Trophoblast cell (in vitro differentiated cells and primary cell): ENCODE measurements around the gene SIRT6.
A peak's percentile ranks its signal among the peaks of the same experiment; 100 is the strongest.

ENCODE experiments used
- DNase-seq, 2 donors: peaks; one replicate each; pipeline ENCODE4 v3.0.0-alpha.2; 2016
- H2AFZ ChIP-seq: 2 replicates; pipeline ENCODE4 v1.6.1; 2013; ENCODE audit warnings: low read length, moderate library complexity, mild to moderate bottlenecking; ENCODE audit not compliant: insufficient read depth, poor library complexity
- H2AK5ac ChIP-seq: 2 replicates; pipeline ENCODE4 v1.6.1; 2013; ENCODE audit warnings: mild to moderate bottlenecking, low read length
- H2BK120ac ChIP-seq: 2 replicates; pipeline ENCODE4 v1.6.1; 2013; ENCODE audit warnings: low read length, mild to moderate bottlenecking, moderate library complexity; ENCODE audit not compliant: insufficient read depth, poor library complexity
- H2BK12ac ChIP-seq: 2 replicates; pipeline ENCODE4 v1.6.1; 2013; ENCODE audit warnings: mild to moderate bottlenecking, low read length, moderate library complexity
- H2BK5ac ChIP-seq: 2 replicates; pipeline ENCODE4 v1.6.1; 2013; ENCODE audit warnings: low read length, low read depth, moderate library complexity, mild to moderate bottlenecking; ENCODE audit not compliant: poor library complexity
- H3K14ac ChIP-seq: 2 replicates; pipeline ENCODE4 v1.6.1; 2013; ENCODE audit warnings: mild to moderate bottlenecking, low read length
- H3K18ac ChIP-seq: 2 replicates; pipeline ENCODE4 v1.6.1; 2013; ENCODE audit warnings: mild to moderate bottlenecking, low read length
- H3K23ac ChIP-seq: 2 replicates; pipeline ENCODE4 v1.6.1; 2013; ENCODE audit warnings: low read length
- H3K27ac ChIP-seq: 2 replicates; pipeline ENCODE4 v1.5.1; 2013; ENCODE audit warnings: low read depth, mild to moderate bottlenecking, inconsistent platforms, low read length, moderate library complexity
- H3K27me3 ChIP-seq: 2 replicates; pipeline ENCODE4 v1.6.1; 2013; ENCODE audit warnings: inconsistent platforms, mild to moderate bottlenecking, low read length, moderate library complexity; ENCODE audit not compliant: insufficient read depth
- H3K36me3 ChIP-seq, 2 experiments: 1 replicate in 1 of 2; 2 replicates in 1 of 2; pipeline ENCODE4 v1.6.1; 2013; ENCODE audit warnings: low read length in 2 of 2, mild to moderate bottlenecking in 2 of 2, moderate library complexity in 1 of 2; ENCODE audit not compliant: insufficient read depth in 2 of 2, control insufficient read depth in 1 of 2
- H3K4ac ChIP-seq: 2 replicates; pipeline ENCODE4 v1.6.1; 2013; ENCODE audit warnings: low read depth, mild to moderate bottlenecking, low read length, moderate library complexity
- H3K4me1 ChIP-seq, 2 experiments: 1 replicate in 1 of 2; 2 replicates in 1 of 2; pipeline ENCODE4 v1.6.1; 2013; ENCODE audit warnings: low read length in 2 of 2, mild to moderate bottlenecking in 2 of 2, moderate library complexity in 1 of 2; ENCODE audit not compliant: insufficient read depth in 2 of 2, control insufficient read depth in 1 of 2
- H3K4me2 ChIP-seq: 2 replicates; pipeline ENCODE4 v1.6.1; 2013; ENCODE audit warnings: inconsistent platforms, mild to moderate bottlenecking, low read length, moderate library complexity
- H3K4me3 ChIP-seq: 2 replicates; pipeline ENCODE4 v1.5.1; 2013; ENCODE audit warnings: mild to moderate bottlenecking, low read depth, low read length, inconsistent platforms
- H3K79me1 ChIP-seq: one replicate; pipeline ENCODE4 v1.6.1; 2013; ENCODE audit warnings: low read length
- H3K79me2 ChIP-seq: 2 replicates; pipeline ENCODE4 v1.6.1; 2013; ENCODE audit warnings: low read length, mild to moderate bottlenecking; ENCODE audit not compliant: control insufficient read depth, insufficient read depth, poor library complexity
- H3K9ac ChIP-seq: 2 replicates; pipeline ENCODE4 v1.6.1; 2013; ENCODE audit warnings: mild to moderate bottlenecking, low read length
- H3K9me3 ChIP-seq: 2 replicates; pipeline ENCODE4 v1.6.1; 2013; ENCODE audit warnings: low read depth, mild to moderate bottlenecking, control low read depth, inconsistent platforms, low read length; ENCODE audit not compliant: insufficient read depth
- H4K12ac ChIP-seq: 2 replicates; pipeline ENCODE4 v1.6.1; 2013; ENCODE audit warnings: low read depth, mild to moderate bottlenecking, low read length, moderate library complexity
- H4K8ac ChIP-seq: 2 replicates; pipeline ENCODE4 v1.6.1; 2013; ENCODE audit warnings: low read depth, mild to moderate bottlenecking, low read length, moderate library complexity
- H4K91ac ChIP-seq: one replicate; pipeline ENCODE4 v1.6.1; 2013; ENCODE audit warnings: low read depth, mild to moderate bottlenecking, low read length, moderate library complexity
- WGBS: extraction: QIAGEN DNeasy Blood & Tissue Kit; methylation state at CpG from one replicate; pipeline ENCODE4 v1.1.7; 2013; ENCODE audit warnings: missing lambda C conversion rate; ENCODE audit not compliant: insufficient read length, insufficient coverage; ENCODE audit errors: extremely low coverage; 5-methylcytosine and 5-hydroxymethylcytosine counted together

Gene SIRT6

GRCh38 chr19:4189641-4190040, 7.3 kb upstream of the SIRT6 start:
- H3K36me3 ChIP-seq = no peaks in the 10 kb centered on the region
- H3K79me1 ChIP-seq = no peaks in the 10 kb centered on the region
- H3K27ac ChIP-seq = no peak overlapping the region
- no CpG with 5 or more reads among the region's 5 CpGs for WGBS
- H3K79me2 ChIP-seq = no peaks in the 10 kb centered on the region
- no peak overlapping the region for H4K8ac ChIP-seq
- DNase-seq = no peak
- H2BK12ac ChIP-seq = no peak overlapping the region
- no peak overlapping the region for H2BK5ac ChIP-seq
- H4K91ac ChIP-seq = no peak overlapping the region
- no peak overlapping the region for H4K12ac ChIP-seq
- no peak overlapping the region for H3K14ac ChIP-seq
- no peak overlapping the region for H3K9ac ChIP-seq
- H3K4me2 ChIP-seq = no peak overlapping the region
- no peak overlapping the region for H2BK120ac ChIP-seq
- no peak overlapping the region for H3K4me3 ChIP-seq
- no peak overlapping the region for H2AFZ ChIP-seq
- H3K18ac ChIP-seq = no peak overlapping the region
- no peak overlapping the region for H3K23ac ChIP-seq
- peaks cover 2% of the 10 kb centered on the region for H3K9me3 ChIP-seq
- no peak overlapping the region for H3K4ac ChIP-seq
- H2AK5ac ChIP-seq = no peak overlapping the region
- H3K4me1 ChIP-seq = no peaks in the 10 kb centered on the region
- H3K27me3 ChIP-seq = no peaks in the 10 kb centered on the region

DNA sequence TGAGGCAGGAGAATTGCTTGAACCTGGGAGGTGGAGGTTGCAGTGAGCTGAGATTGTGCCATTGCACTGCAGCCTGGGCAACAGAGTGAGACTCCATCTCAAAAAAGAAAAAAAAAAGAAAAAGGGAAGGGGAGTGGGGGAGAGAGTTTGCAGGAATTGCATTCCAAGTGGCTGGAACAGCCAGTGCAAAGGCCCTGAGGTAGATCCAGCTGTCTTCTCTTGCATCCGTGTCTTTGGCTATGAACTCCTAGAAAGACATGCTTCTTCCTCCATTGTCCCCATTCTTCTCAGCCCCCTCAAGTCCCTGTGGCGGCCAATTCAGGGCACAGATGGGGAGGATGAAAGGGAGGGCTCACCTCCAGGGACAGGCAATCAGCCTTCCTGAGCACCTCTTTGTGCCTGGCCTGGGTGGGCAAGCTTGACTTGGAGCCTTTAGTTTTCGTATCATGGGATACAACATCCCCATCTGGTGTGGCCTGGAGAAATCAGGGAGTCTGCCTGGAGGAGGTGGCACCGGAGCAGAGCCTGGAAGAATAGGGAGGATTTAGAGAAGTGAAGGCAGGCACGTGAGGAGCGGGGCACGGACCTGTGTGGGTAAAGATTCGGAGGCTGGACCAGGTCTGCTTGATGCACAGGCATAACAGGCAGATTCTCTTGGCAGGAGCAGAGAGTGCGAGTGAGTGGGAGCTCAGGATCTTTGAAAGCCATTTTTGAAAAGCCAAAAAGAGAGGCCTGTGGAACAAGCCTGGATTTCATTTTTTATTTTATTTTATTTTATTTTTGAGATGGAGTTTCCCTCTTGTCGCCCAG, 5.2 kb upstream of the SIRT6 start:
- no peak overlapping the region for H3K4me2 ChIP-seq
- no peak overlapping the region for H3K4ac ChIP-seq
- no peak overlapping the region for H3K27ac ChIP-seq
- no peaks in the 10 kb centered on the region for H3K27me3 ChIP-seq
- H3K9ac ChIP-seq = no peak overlapping the region
- H2BK12ac ChIP-seq = no peak overlapping the region
- H3K9me3 ChIP-seq = peaks cover 2% of the 10 kb centered on the region
- no peaks in the 10 kb centered on the region for H3K79me1 ChIP-seq
- H2AFZ ChIP-seq = no peak overlapping the region
- no peaks in the 10 kb centered on the region for H3K36me3 ChIP-seq
- no peak overlapping the region for H4K91ac ChIP-seq
- no peak overlapping the region for H3K4me3 ChIP-seq
- no peak overlapping the region for H2BK5ac ChIP-seq
- H3K4me1 ChIP-seq = peaks cover 0 to 2% of the 10 kb centered on the region in 2 experiments
- no CpG with 5 or more reads among the region's 10 CpGs for WGBS
- no peak overlapping the region for H2BK120ac ChIP-seq
- H3K23ac ChIP-seq = no peak overlapping the region
- no peak for DNase-seq
- H4K8ac ChIP-seq = no peak overlapping the region
- H3K79me2 ChIP-seq = no peaks in the 10 kb centered on the region
- no peak overlapping the region for H3K18ac ChIP-seq
- H2AK5ac ChIP-seq = no peak overlapping the region
- H4K12ac ChIP-seq = no peak overlapping the region
- no peak overlapping the region for H3K14ac ChIP-seq

GRCh38 chr19:4186087-4186993, 4.0 kb upstream of the SIRT6 start:
- no peak overlapping the region for H2BK5ac ChIP-seq
- no CpG with 5 or more reads among the region's 22 CpGs for WGBS
- no peak overlapping the region for H2BK120ac ChIP-seq
- H3K79me2 ChIP-seq = peaks cover 5% of the 10 kb centered on the region
- no peak overlapping the region for H3K4me3 ChIP-seq
- no peak overlapping the region for H2BK12ac ChIP-seq
- no peak overlapping the region for H3K4me2 ChIP-seq
- H4K8ac ChIP-seq = peak overlapping the region; percentile 32
- H2AK5ac ChIP-seq = no peak overlapping the region
- peak; percentile 46 to 82 for DNase-seq
- H3K14ac ChIP-seq = no peak overlapping the region
- peaks cover 0 to 6% of the 10 kb centered on the region in 2 experiments for H3K4me1 ChIP-seq
- H4K91ac ChIP-seq = peak overlapping the region; percentile 29
- no peak overlapping the region for H3K18ac ChIP-seq
- H3K27me3 ChIP-seq = no peaks in the 10 kb centered on the region
- H3K9me3 ChIP-seq = peaks cover 2% of the 10 kb centered on the region
- H3K79me1 ChIP-seq = peaks cover 7% of the 10 kb centered on the region
- H3K9ac ChIP-seq = no peak overlapping the region
- H2AFZ ChIP-seq = no peak overlapping the region
- no peak overlapping the region for H3K27ac ChIP-seq
- H4K12ac ChIP-seq = no peak overlapping the region
- no peaks in the 10 kb centered on the region for H3K36me3 ChIP-seq
- H3K23ac ChIP-seq = no peak overlapping the region
- H3K4ac ChIP-seq = no peak overlapping the region

- H2BK5ac ChIP-seq = no peak overlapping the region
- H3K4me1 ChIP-seq = peaks cover 0 to 6% of the 10 kb centered on the region in 2 experiments
- H3K14ac ChIP-seq = no peak overlapping the region
- no peak overlapping the region for H2AFZ ChIP-seq
- H4K91ac ChIP-seq = no peak overlapping the region
- H3K9me3 ChIP-seq = peaks cover 2% of the 10 kb centered on the region
- H4K12ac ChIP-seq = no peak overlapping the region
- no peak overlapping the region for H3K18ac ChIP-seq
- no peak overlapping the region for H3K4me2 ChIP-seq
- no peak for DNase-seq
- H2BK12ac ChIP-seq = no peak overlapping the region
- H3K79me2 ChIP-seq = peaks cover 5% of the 10 kb centered on the region
- H2AK5ac ChIP-seq = no peak overlapping the region
- peak overlapping the region; percentile 43 for H3K4me3 ChIP-seq
- peaks cover 7% of the 10 kb centered on the region for H3K79me1 ChIP-seq
- no peaks in the 10 kb centered on the region for H3K27me3 ChIP-seq
- no peak overlapping the region for H3K23ac ChIP-seq
- no CpG with 5 or more reads among the region's 9 CpGs for WGBS
- no peak overlapping the region for H2BK120ac ChIP-seq
- no peak overlapping the region for H4K8ac ChIP-seq
- no peak overlapping the region for H3K4ac ChIP-seq
- peaks cover 3 to 4% of the 10 kb centered on the region in 2 experiments for H3K36me3 ChIP-seq
- H3K9ac ChIP-seq = peak overlapping the region; percentile 50
- no peak overlapping the region for H3K27ac ChIP-seq
Observed at GRCh38 chr19:4185413-4186086, 3.2 kb upstream of the SIRT6 start.
